A549 (cell line): ENCODE results near the gene LYSMD1. TPM values are rescaled to one million over a fixed set of nuclear protein-coding genes. Genes with fewer than 3 reads are reported as not detected.

ENCODE experiments used
- CBX8 ChIP-seq: fragments of 200-600 bp; sonication (generic); IDR thresholded peaks from 2 replicates; pipeline ENCODE4 v1.6.1; 2016
- CTCF ChIP-seq: fragments of >200 bp; sonication (Bioruptor Twin); formaldehyde crosslinking; IDR thresholded peaks from 3 replicates; pipeline ENCODE4 v1.5.1; 2016
- EHF ChIP-seq: fragments of 250-450 bp; sonication (Bioruptor Pico); IDR thresholded peaks from 2 replicates; pipeline ENCODE4 v1.5.0; 2020; ENCODE audit warnings: mild to moderate bottlenecking
- EP300 ChIP-seq, 2 experiments: fragments of >200 bp; sonication (Bioruptor Twin); formaldehyde crosslinking; IDR thresholded peaks; 2 replicates in 1 of 2; 3 replicates in 1 of 2; pipeline ENCODE4 v1.6.1; 2016 to 2017
- FOXS1 ChIP-seq: fragments of 250-450 bp; sonication (Bioruptor Pico); IDR thresholded peaks from 2 replicates; pipeline ENCODE4 v1.5.0; 2020; ENCODE audit warnings: mild to moderate bottlenecking, moderate library complexity
- GATA3 ChIP-seq: IDR thresholded peaks from 2 replicates; pipeline ENCODE4 v1.6.1; 2012; ENCODE audit warnings: borderline replicate concordance
- HES2 ChIP-seq: fragments of >200 bp; sonication (Bioruptor Twin); formaldehyde crosslinking; IDR thresholded peaks from 2 replicates; pipeline ENCODE4 v1.6.1; 2016
- HEYL ChIP-seq: fragments of 250-450 bp; sonication (Bioruptor Pico); IDR thresholded peaks from 2 replicates; pipeline ENCODE4 v1.8.0; 2021; ENCODE audit warnings: mild to moderate bottlenecking, moderate library complexity
- HOXB5 ChIP-seq: fragments of 250-450 bp; sonication (Bioruptor Pico); IDR thresholded peaks from 2 replicates; pipeline ENCODE4 v1.5.0; 2020; ENCODE audit warnings: mild to moderate bottlenecking, moderate library complexity
- JUN ChIP-seq, 2 experiments: fragments of >200 bp; sonication (Bioruptor Twin); formaldehyde crosslinking; IDR thresholded peaks; 2 replicates in 1 of 2; 3 replicates in 1 of 2; pipeline ENCODE4 v1.6.1; 2016 to 2017
- JUNB ChIP-seq: fragments of >200 bp; sonication (Bioruptor Twin); formaldehyde crosslinking; IDR thresholded peaks from 2 replicates; pipeline ENCODE4 v1.6.1; 2016
- KDM5A ChIP-seq: fragments of 200-600 bp; sonication (generic); IDR thresholded peaks from 2 replicates; pipeline ENCODE4 v1.6.1; 2016; ENCODE audit warnings: antibody characterized with exemption, mild to moderate bottlenecking
- MAFK ChIP-seq: fragments of 450-650 bp; IDR thresholded peaks from 2 replicates; pipeline ENCODE4 v1.6.1; 2014; ENCODE audit not compliant: partially characterized antibody
- MYC ChIP-seq: IDR thresholded peaks from 2 replicates; pipeline ENCODE4 v1.6.1; 2012; ENCODE audit warnings: mild to moderate bottlenecking, inconsistent platforms, low read length, improper control_type of control experiment, borderline replicate concordance
- NFE2L2 ChIP-seq: fragments of 150-350 bp; conservative IDR thresholded peaks from 2 replicates; pipeline ENCODE4 v1.6.1; 2014; ENCODE audit warnings: low read length
- NPAS2 ChIP-seq: fragments of 250-450 bp; sonication (Bioruptor Pico); IDR thresholded peaks from 2 replicates; pipeline ENCODE4 v1.8.0; 2022; ENCODE audit warnings: mild to moderate bottlenecking, moderate library complexity, borderline replicate concordance
- REST ChIP-seq: fragments of 200-600 bp; sonication (generic); IDR thresholded peaks from 2 replicates; pipeline ENCODE4 v1.6.1; 2016; ENCODE audit warnings: antibody characterized with exemption, mild to moderate bottlenecking, moderate library complexity
- RNF2 ChIP-seq: fragments of 200-600 bp; sonication (generic); IDR thresholded peaks from 2 replicates; pipeline ENCODE4 v1.6.1; 2016; ENCODE audit warnings: low read depth, mild to moderate bottlenecking, antibody characterized with exemption, moderate library complexity, borderline replicate concordance
- SMC3 ChIP-seq: fragments of >200 bp; sonication (Bioruptor Twin); formaldehyde crosslinking; IDR thresholded peaks from 3 replicates; pipeline ENCODE4 v1.6.1; 2018; ENCODE audit warnings: inconsistent platforms
- SREBF2 ChIP-seq: fragments of 450-650 bp; IDR thresholded peaks from 2 replicates; pipeline ENCODE4 v1.6.1; 2014; ENCODE audit warnings: mild to moderate bottlenecking, moderate library complexity
- TFCP2L1 ChIP-seq: fragments of 250-450 bp; sonication (Bioruptor Pico); IDR thresholded peaks from 2 replicates; pipeline ENCODE4 v1.5.0; 2021; ENCODE audit warnings: mild to moderate bottlenecking
- TP53 ChIP-seq: fragments of 250-450 bp; sonication (Bioruptor Pico); IDR thresholded peaks from 2 replicates; pipeline ENCODE4 v1.5.0; 2021; ENCODE audit warnings: mild to moderate bottlenecking, moderate library complexity
- USF2 ChIP-seq: fragments of 450-650 bp; IDR thresholded peaks from 2 replicates; pipeline ENCODE4 v1.6.1; 2014; ENCODE audit warnings: antibody characterized with exemption
- ZNF302 ChIP-seq: fragments of 250-450 bp; sonication (Bioruptor Pico); IDR thresholded peaks from 2 replicates; pipeline ENCODE4 v1.9.0; 2021; ENCODE audit warnings: inconsistent platforms, mild to moderate bottlenecking, moderate library complexity
- ZSCAN20 ChIP-seq: fragments of 250-450 bp; sonication (Bioruptor Pico); IDR thresholded peaks from 2 replicates; pipeline ENCODE4 v1.8.0; 2022; ENCODE audit warnings: mild to moderate bottlenecking, moderate library complexity
- polyA plus RNA-seq, 4 experiments: library from polyadenylated mRNA; depleted of rRNA in 3 of 4; stranded (reverse); fragments of >200 nt; fragmentation: RNase III in 1 of 4; extraction: RNeasy Plus Mini Kit Qiagen cat#74134 plus additional on column Dnase treatment in 1 of 4; gene quantifications; 2 replicates in 3 of 4; 3 replicates in 1 of 4; pipeline ENCODE4 v1.2.3, GENCODE V29; 2011 to 2017

The LYSMD1 gene
- polyA plus RNA-seq, 2 of the 4 experiments (the other 2 are of a cell fraction) = 7.0 to 10.5 TPM

- TF ChIP-seq CTCF (no peak), JUNB (no peak), JUN (IDR thresholded peaks at IDR 0.05) (peak; percentile 83 to 94; a peak in 4 of 5 replicates), MAFK (no peak), HOXB5 (CRISPR knock-in tag) (no peak; the same call in 1 of the 2 replicates), TP53 (no peak), TFCP2L1 (no peak), HEYL (no peak), ZSCAN20 (CRISPR knock-in tag) (no peak), NFE2L2 (no peak), SMC3 (no peak), EP300 (IDR thresholded peaks at IDR 0.05) (no peak), SREBF2 (no peak), REST (peak; percentile 51; the same call in 1 of the 2 replicates), EHF (CRISPR knock-in tag) (no peak), HES2 (no peak), NPAS2 (no peak), USF2 (no peak), MYC (no peak), CBX8 (no peak), FOXS1 (CRISPR knock-in tag) (no peak), KDM5A (0 out of 2 replicates have a peak, but pooled peaks have one; percentile 15), ZNF302 (CRISPR knock-in tag) (no peak), GATA3 (0 out of 2 replicates have a peak, but pooled peaks have one; percentile 25), RNF2 (no peak)
- TF ChIP-seq, all 56 proteins: peak for 10
Measured at GRCh38 chr1:151165738-151166504, at the start of gene LYSMD1, which contains the start of gene SCNM1 (continued).
